ENCODE results near the gene NAA50.

GRCh38 chr3:113695431-113695785 is 50.6 kb downstream of the NAA50 start:
- TF ChIP-seq SIN3A (IDR thresholded peaks at IDR 0.05; ENCODE audit: low read depth, low read length) (no peak), JUNB (IDR thresholded peaks at IDR 0.05) (no peak), USF1 (IDR thresholded peaks at IDR 0.05; ENCODE audit: borderline replicate concordance, extremely low read length, insufficient read depth, low read depth, low read length) (no peak), MTA3 (IDR thresholded peaks at IDR 0.05; ENCODE audit: borderline replicate concordance, low read length) (no peak), SMC3 (IDR thresholded peaks at IDR 0.05; ENCODE audit: borderline replicate concordance, low read length) (no peak), GATAD2B (conservative IDR thresholded peaks at IDR 0.05; ENCODE audit: low read depth) (no peak), HDAC2 (IDR thresholded peaks at IDR 0.05) (no peak), ZNF207 (IDR thresholded peaks at IDR 0.05; ENCODE audit: borderline replicate concordance) (no peak), MTA2 (IDR thresholded peaks at IDR 0.05; ENCODE audit: low read depth) (no peak), BACH1 (IDR thresholded peaks at IDR 0.05; ENCODE audit: borderline replicate concordance) (no peak), POLR2A (IDR thresholded peaks at IDR 0.05; ENCODE audit: low read depth, low read length) (no peak), ATF3 (IDR thresholded peaks at IDR 0.05; ENCODE audit: borderline replicate concordance, extremely low read depth, low read depth, low read length) (no peak)
- TF ChIP-seq, protein P1, sequence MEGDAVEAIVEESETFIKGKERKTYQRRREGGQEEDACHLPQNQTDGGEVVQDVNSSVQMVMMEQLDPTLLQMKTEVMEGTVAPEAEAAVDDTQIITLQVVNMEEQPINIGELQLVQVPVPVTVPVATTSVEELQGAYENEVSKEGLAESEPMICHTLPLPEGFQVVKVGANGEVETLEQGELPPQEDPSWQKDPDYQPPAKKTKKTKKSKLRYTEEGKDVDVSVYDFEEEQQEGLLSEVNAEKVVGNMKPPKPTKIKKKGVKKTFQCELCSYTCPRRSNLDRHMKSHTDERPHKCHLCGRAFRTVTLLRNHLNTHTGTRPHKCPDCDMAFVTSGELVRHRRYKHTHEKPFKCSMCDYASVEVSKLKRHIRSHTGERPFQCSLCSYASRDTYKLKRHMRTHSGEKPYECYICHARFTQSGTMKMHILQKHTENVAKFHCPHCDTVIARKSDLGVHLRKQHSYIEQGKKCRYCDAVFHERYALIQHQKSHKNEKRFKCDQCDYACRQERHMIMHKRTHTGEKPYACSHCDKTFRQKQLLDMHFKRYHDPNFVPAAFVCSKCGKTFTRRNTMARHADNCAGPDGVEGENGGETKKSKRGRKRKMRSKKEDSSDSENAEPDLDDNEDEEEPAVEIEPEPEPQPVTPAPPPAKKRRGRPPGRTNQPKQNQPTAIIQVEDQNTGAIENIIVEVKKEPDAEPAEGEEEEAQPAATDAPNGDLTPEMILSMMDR (IDR thresholded peaks at IDR 0.05 in 2 of 3, conservative IDR thresholded peaks at IDR 0.05 in 1 of 3; ENCODE audit: control insufficient read depth in 2 of 3, extremely low read depth in 1 of 3, insufficient read depth in 1 of 3, low read depth in 3 of 3, low read length in 3 of 3): no peak

Measured in GM12878 (cell line).